H1 (cell line): Measurements from ENCODE around the gene DCLK1. TPM values are rescaled to one million over a fixed set of nuclear protein-coding genes. Genes with fewer than 3 reads are reported as not detected.

Experiments used
- CTCF ChIA-PET: fragments of 300-600 bp; sonication (Branson Sonifier 250); formaldehyde crosslinking; loops from one replicate; lab custom pipeline; 2021; ENCODE audit not compliant: partially characterized antibody; lab: Charles Lee
- POLR2A ChIA-PET: fragments of 300-600 bp; sonication (Branson Sonifier 250); formaldehyde crosslinking; loops from one replicate; lab custom pipeline; 2021; ENCODE audit warnings: inconsistent platforms; ENCODE audit not compliant: partially characterized antibody; lab: Charles Lee
- DNase-seq, 2 experiments: peaks; one replicate each; pipeline versions ENCODE4 v3.0.0 to v3.0.0-alpha.2; 2010 to 2022; ENCODE audit warnings: low spot score in 2 of 2, low read depth in 1 of 2, mixed read lengths in 1 of 2
- FAIRE-seq: peaks from 2 replicates; lab custom pipeline; 2011; peaks lifted over from hg19 to GRCh38; lab: Jason Lieb, UNC
- H2AFZ ChIP-seq: 2 replicates; pipeline ENCODE4 v1.8.1; 2012; ENCODE audit warnings: low read length, inconsistent platforms
- H2AK5ac ChIP-seq: 2 replicates; pipeline ENCODE4 v1.6.1; 2013; ENCODE audit warnings: low read depth, low read length
- H2BK120ac ChIP-seq: replicated peaks from 2 replicates; pipeline ENCODE3; 2013; ENCODE audit warnings: low read depth, low read length, inconsistent platforms
- H2BK12ac ChIP-seq: 2 replicates; pipeline ENCODE4 v1.6.1; 2013; ENCODE audit warnings: low read depth, low read length
- H2BK15ac ChIP-seq: 2 replicates; pipeline ENCODE4 v1.6.1; 2013; ENCODE audit warnings: low read length
- H2BK20ac ChIP-seq: 2 replicates; pipeline ENCODE4 v1.6.1; 2013; ENCODE audit warnings: low read length
- H2BK5ac ChIP-seq: 2 replicates; pipeline ENCODE4 v1.6.1; 2013; ENCODE audit warnings: low read depth, low read length
- H3K14ac ChIP-seq: 2 replicates; pipeline ENCODE4 v1.6.1; 2013; ENCODE audit warnings: inconsistent platforms; ENCODE audit not compliant: insufficient read length
- H3K18ac ChIP-seq: 2 replicates; pipeline ENCODE4 v1.6.1; 2013; ENCODE audit warnings: low read length; ENCODE audit errors: extremely low read depth
- H3K23ac ChIP-seq: 2 replicates; pipeline ENCODE4 v1.6.1; 2013; ENCODE audit warnings: inconsistent platforms; ENCODE audit not compliant: insufficient read length
- H3K23me2 ChIP-seq: 2 replicates; pipeline ENCODE4 v1.6.1; 2013; ENCODE audit warnings: low read depth, low read length
- H3K27ac ChIP-seq: 2 replicates; pipeline ENCODE4 v1.6.1; 2011; ENCODE audit warnings: low read depth, low read length, inconsistent platforms
- H3K27me3 ChIP-seq, 4 experiments: replicated peaks in 1 of 4; 1 replicate in 1 of 4; 2 replicates in 3 of 4; pipeline versions ENCODE4 v1.6.1 to v1.8.1; 2011 to 2013; ENCODE audit warnings: low read length in 3 of 4, mild to moderate bottlenecking in 3 of 4, inconsistent platforms in 2 of 4, mixed read lengths in 2 of 4, moderate library complexity in 1 of 4; ENCODE audit not compliant: control insufficient read depth in 3 of 4, insufficient read depth in 3 of 4; ENCODE audit errors: extremely low read depth in 1 of 4
- H3K36me3 ChIP-seq, 4 experiments: 2 replicates each; pipeline versions ENCODE4 v1.6.1 to v1.8.1; 2011 to 2013; ENCODE audit warnings: mild to moderate bottlenecking in 4 of 4, low read length in 3 of 4, moderate library complexity in 2 of 4, control low read depth in 1 of 4, inconsistent platforms in 1 of 4; ENCODE audit not compliant: insufficient read depth in 4 of 4, control insufficient read depth in 2 of 4
- H3K4ac ChIP-seq: replicated peaks from 2 replicates; pipeline ENCODE3; 2013; ENCODE audit warnings: low read length, low read depth, mixed read lengths, inconsistent platforms; ENCODE audit not compliant: insufficient read length
- H3K4me1 ChIP-seq, 4 experiments: replicated peaks in 1 of 4; 1 replicate in 1 of 4; 2 replicates in 3 of 4; pipeline versions ENCODE4 v1.6.1 to v1.8.1; 2011 to 2013; ENCODE audit warnings: low read length in 3 of 4, inconsistent platforms in 2 of 4, mixed read lengths in 1 of 4; ENCODE audit not compliant: insufficient read depth in 4 of 4, control insufficient read depth in 3 of 4
- H3K4me2 ChIP-seq, 2 experiments: 2 replicates each; pipeline versions ENCODE4 v1.6.1 to v1.8.1; 2011 to 2013; ENCODE audit warnings: low read depth in 2 of 2, low read length in 2 of 2, control low read depth in 1 of 2, inconsistent platforms in 1 of 2, mild to moderate bottlenecking in 1 of 2; ENCODE audit not compliant: insufficient read depth in 1 of 2
- H3K4me3 ChIP-seq, 4 experiments: fragments of 200-600, 300-600 bp in 1 of 4; sonication (generic), shearing (Covaris generic), sonication (Bioruptor Twin) in 1 of 4; 2 replicates each; pipeline versions ENCODE4 v1.5.1 to v1.8.1; 2011 to 2016; ENCODE audit warnings: low read length in 4 of 4, low read depth in 3 of 4, control low read depth in 2 of 4, inconsistent platforms in 2 of 4, mild to moderate bottlenecking in 2 of 4, mixed read lengths in 1 of 4, moderate library complexity in 1 of 4; ENCODE audit not compliant: insufficient read depth in 2 of 4; ENCODE audit errors: extremely low read depth in 1 of 4
- H3K56ac ChIP-seq: replicated peaks from 2 replicates; pipeline ENCODE3; 2013; ENCODE audit warnings: low read depth, mild to moderate bottlenecking, mixed read lengths, low read length, inconsistent platforms; ENCODE audit not compliant: insufficient read length
- H3K79me1 ChIP-seq: 2 replicates; pipeline ENCODE4 v1.6.1; 2013; ENCODE audit warnings: low read depth, low read length, control low read depth
- H3K79me2 ChIP-seq, 2 experiments: 2 replicates each; pipeline versions ENCODE4 v1.6.1 to v1.8.1; 2012 to 2013; ENCODE audit warnings: low read length in 2 of 2, mild to moderate bottlenecking in 2 of 2, inconsistent platforms in 1 of 2; ENCODE audit not compliant: insufficient read depth in 2 of 2, control insufficient read depth in 1 of 2
- H3K9ac ChIP-seq, 4 experiments: replicated peaks in 1 of 4; 1 replicate in 1 of 4; 2 replicates in 3 of 4; pipeline versions ENCODE4 v1.6.1 to v1.8.1; 2011 to 2013; ENCODE audit warnings: low read depth in 3 of 4, low read length in 3 of 4, control low read depth in 2 of 4, mild to moderate bottlenecking in 2 of 4, moderate library complexity in 2 of 4, inconsistent platforms in 1 of 4; ENCODE audit errors: extremely low read depth in 1 of 4
- H3K9me3 ChIP-seq, 2 experiments: 2 replicates each; pipeline versions ENCODE4 v1.6.1 to v1.8.1; 2012 to 2013; ENCODE audit warnings: mild to moderate bottlenecking in 2 of 2, moderate library complexity in 2 of 2, control low read depth in 1 of 2, inconsistent platforms in 1 of 2, low read depth in 1 of 2, low read length in 1 of 2, mixed read lengths in 1 of 2; ENCODE audit not compliant: insufficient read depth in 2 of 2
- H4K20me1 ChIP-seq, 2 experiments: replicated peaks in 1 of 2; 2 replicates each; pipeline versions ENCODE3 to v1.8.1; 2011 to 2013; ENCODE audit warnings: inconsistent platforms in 2 of 2, low read length in 2 of 2, mild to moderate bottlenecking in 1 of 2; ENCODE audit not compliant: insufficient read depth in 2 of 2, control insufficient read depth in 1 of 2
- H4K5ac ChIP-seq: 2 replicates; pipeline ENCODE4 v1.6.1; 2013; ENCODE audit warnings: low read length, low read depth, mixed read lengths, inconsistent platforms; ENCODE audit not compliant: insufficient read length
- H4K8ac ChIP-seq: 2 replicates; pipeline ENCODE4 v1.8.0; 2013; ENCODE audit warnings: mild to moderate bottlenecking, moderate library complexity, low read length, inconsistent platforms; ENCODE audit not compliant: insufficient read depth; ENCODE audit errors: extremely low read depth
- H4K91ac ChIP-seq: replicated peaks from 2 replicates; pipeline ENCODE3; 2013; ENCODE audit warnings: low read length, mixed read lengths, inconsistent platforms; ENCODE audit not compliant: insufficient read length
- BACH1 ChIP-seq: IDR thresholded peaks from 2 replicates; pipeline ENCODE4 v1.6.1; 2012; ENCODE audit warnings: low read length, improper control_type of control experiment
- BRCA1 ChIP-seq: IDR thresholded peaks from 2 replicates; pipeline ENCODE4 v1.6.1; 2012; ENCODE audit warnings: low read depth, low read length, improper control_type of control experiment
- CEBPB ChIP-seq: IDR thresholded peaks from 2 replicates; pipeline ENCODE4 v1.6.1; 2012; ENCODE audit warnings: low read depth, low read length
- POLR2A ChIP-seq, 2 experiments: IDR thresholded peaks; 1 replicate in 1 of 2; 2 replicates in 1 of 2; pipeline ENCODE4 v1.6.1; 2011; ENCODE audit warnings: low read depth in 2 of 2, low read length in 2 of 2, mild to moderate bottlenecking in 2 of 2; ENCODE audit errors: control extremely low read depth in 1 of 2
- SP1 ChIP-seq: IDR thresholded peaks from 2 replicates; pipeline ENCODE4 v1.6.1; 2011; ENCODE audit warnings: low read depth, low read length
- WGBS, 2 experiments: shearing (Covaris generic) in 1 of 2; methylation state at CpG; one replicate each; pipeline versions ENCODE4 v1.1.6 to v1.1.7; 2013 to 2015; ENCODE audit warnings: low lambda C conversion rate in 2 of 2, mixed read lengths in 2 of 2, inconsistent platforms in 1 of 2, low coverage in 1 of 2, missing lambda C conversion rate in 1 of 2; ENCODE audit not compliant: insufficient replicate concordance in 2 of 2, insufficient coverage in 1 of 2, insufficient read length in 1 of 2; ENCODE audit errors: extremely low coverage in 1 of 2, missing lambda C conversion rate in 1 of 2; 5-methylcytosine and 5-hydroxymethylcytosine counted together
- polyA plus RNA-seq, 7 experiments: library from polyadenylated mRNA; depleted of rRNA in 3 of 7; stranded (reverse) in 5 of 7; unstranded in 2 of 7; fragments of >200 nt in 5 of 7; fragments of 200-250 nt in 2 of 7; gene quantifications; 1 replicate in 5 of 7; 2 replicates in 1 of 7; 4 replicates in 1 of 7; pipeline versions ENCODE4 v1.2.1 to v1.2.3, GENCODE V29; 2011 to 2013; ENCODE audit warnings: missing spikeins in 2 of 7, mixed read lengths in 2 of 7
- total RNA-seq: library from RNA; stranded (reverse); fragmentation: NEBNext Ultra II Directional; extraction: Animal tissue kit (Norgen Biotek cat#: 25700); gene quantifications from 2 replicates; pipeline ENCODE4 v1.2.1, GENCODE V29; 2021
- TF ChIP-seq, protein P1 (sequence below): IDR thresholded peaks from 2 replicates; pipeline ENCODE4 v1.6.1; 2011; ENCODE audit warnings: low read length, improper control_type of control experiment

The DCLK1 gene
- total and polyA plus RNA-seq, 2 of the 8 experiments (the other 6 are each of a cell fraction or from before 2014, with no cell fraction given), result 22.8 to 41.0 TPM

GRCh38 chr13:35854286-35854685 lies 276.9 kb downstream of the DCLK1 start:
- Histone ChIP-seq H4K20me1 (no peaks in the 10 kb centered on the region), H2AK5ac (0 out of 2 replicates have a peak overlapping the region, but pooled peaks have one; percentile 71), H2BK5ac (peak overlapping the region; percentile 46; the same call in 1 of the 2 replicates), H2BK15ac (no peak overlapping the region), H4K8ac (no peak overlapping the region), H3K9me3 (no peaks in the 10 kb centered on the region), H3K9ac (no peak overlapping the region), H3K36me3 (peaks cover 2 to 20% (median 7%) of the 10 kb centered on the region in 4 experiments; a peak in 7 of 8 replicates), H3K18ac (peak overlapping the region; percentile 41), H3K27ac (no peak overlapping the region; the same call in 1 of the 2 replicates), H3K14ac (no peak overlapping the region), H4K91ac (peak overlapping the region; percentile 8), H3K4me2 (peak overlapping the region; percentile 63 to 86; a peak in 3 of 4 replicates), H3K4me1 (peaks cover 15 to 41% (median 35%) of the 10 kb centered on the region in 4 experiments), H3K27me3 (no peaks in the 10 kb centered on the region), H4K5ac (no peak overlapping the region), H2BK120ac (no peak overlapping the region), H3K23me2 (peaks cover 2% of the 10 kb centered on the region), H2BK20ac (no peak overlapping the region), H2BK12ac (0 out of 2 replicates have a peak overlapping the region, but pooled peaks have one; percentile 30), H3K79me2 (peaks cover 0 to 37% of the 10 kb centered on the region in 2 experiments; a peak in 2 of 4 replicates), H3K79me1 (peaks cover 5% of the 10 kb centered on the region; the same call in 1 of the 2 replicates), H2AFZ (no peak overlapping the region), H3K4me3 (peak overlapping the region in 1 of 4 experiments; percentile 55; a peak in 3 of 8 replicates), H3K4ac (no peak overlapping the region), H3K23ac (no peak overlapping the region), H3K56ac (no peak overlapping the region)
- FAIRE-seq, result no peak
- ChIA-PET CTCF (interaction anchor here (0.7 to 1.2 kb wide), 6 partner anchors 23 to 99 kb away, joined by 3 to 9 read pairs (median 4); no protein-coding TSS in a partner anchor), POLR2A (interaction anchor here (0.6 to 2.0 kb wide), 3 partner anchors 13 to 32 kb away, joined by 4 to 6 read pairs (median 5); no protein-coding TSS in a partner anchor)
- no peak for DNase-seq
- TF ChIP-seq SP1 (no peak), BACH1 (no peak), POLR2A (IDR thresholded peaks at IDR 0.05; ENCODE audit: control extremely low read depth in 1 of 2, low read depth in 2 of 2, low read length in 2 of 2) (0 out of 3 replicates have a peak, but pooled peaks of 1 of the 2 experiments have one; percentile 29), BRCA1 (no peak), CEBPB (no peak)
- TF ChIP-seq, protein P1, sequence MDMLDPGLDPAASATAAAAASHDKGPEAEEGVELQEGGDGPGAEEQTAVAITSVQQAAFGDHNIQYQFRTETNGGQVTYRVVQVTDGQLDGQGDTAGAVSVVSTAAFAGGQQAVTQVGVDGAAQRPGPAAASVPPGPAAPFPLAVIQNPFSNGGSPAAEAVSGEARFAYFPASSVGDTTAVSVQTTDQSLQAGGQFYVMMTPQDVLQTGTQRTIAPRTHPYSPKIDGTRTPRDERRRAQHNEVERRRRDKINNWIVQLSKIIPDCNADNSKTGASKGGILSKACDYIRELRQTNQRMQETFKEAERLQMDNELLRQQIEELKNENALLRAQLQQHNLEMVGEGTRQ, result no peak
- 81% methylated on average over 8 of the region's 8 CpGs; no CpG with 5 or more reads in 1 of the 2 experiments for WGBS, 2 experiments
